GM12878 (cell line): ENCODE data around the gene AURKAIP1. TPM values are rescaled to one million over a fixed set of nuclear protein-coding genes. Genes with fewer than 3 reads are reported as not detected.

Source experiments
- ATAC-seq: fragments of 200-7000 bp; cut with Tn5 transposase; 3 replicates; pipeline ENCODE4 v1.9.1; 2020; ENCODE audit warnings: mild to moderate bottlenecking, moderate library complexity
- BruUV-seq: library from RNA; stranded (reverse); fragments of 400-500 nt; replicated peaks from 2 replicates; lab custom pipeline; 2021; lab: Mats Ljungman, UMichigan
- CTCF ChIA-PET: fragments of 300-600 bp; sonication (Branson Sonifier 250); formaldehyde crosslinking; extraction: SDS; loops from one replicate; lab custom pipeline; 2021; ENCODE audit warnings: inconsistent platforms; lab: Yijun Ruan, JAX
- POLR2A ChIA-PET: fragments of 350-600 bp; formaldehyde crosslinking; extraction: SDS; loops from one replicate; lab custom pipeline; 2021; ENCODE audit warnings: inconsistent platforms; lab: Charles Lee
- RAD21 ChIA-PET: fragments of 300-600 bp; sonication (Branson Sonifier 250); formaldehyde crosslinking; loops from one replicate; lab custom pipeline; 2023; ENCODE audit warnings: antibody characterized with exemption; ENCODE audit not compliant: unreplicated experiment; lab: Charles Lee
- SMC1A ChIA-PET: fragments of 300-600 bp; sonication (Branson Sonifier 250); formaldehyde crosslinking; loops from one replicate; lab custom pipeline; 2023; ENCODE audit not compliant: unreplicated experiment, uncharacterized antibody; lab: Charles Lee
- DNase-seq: peaks from one replicate; pipeline ENCODE4 v3.0.0-alpha.2; 2011; ENCODE audit warnings: low read depth, low spot score
- FAIRE-seq: peaks from 3 replicates; lab custom pipeline; 2011; peaks lifted over from hg19 to GRCh38; lab: Jason Lieb, UNC
- H2AFZ ChIP-seq: 2 replicates; pipeline ENCODE4 v1.6.0; 2011; ENCODE audit warnings: low read depth, low read length, control low read depth; ENCODE audit not compliant: control insufficient read depth
- H3K27ac ChIP-seq: 2 replicates; pipeline ENCODE4 v1.5.1; 2011; ENCODE audit warnings: control low read depth; ENCODE audit not compliant: control insufficient read depth, insufficient read depth
- H3K27me3 ChIP-seq, 2 experiments: replicated peaks in 1 of 2; 2 replicates each; pipeline versions ENCODE4 v1.6.0 to v1.6.1; 2011; ENCODE audit warnings: low read length in 1 of 2; ENCODE audit not compliant: control insufficient read depth in 2 of 2, insufficient read depth in 2 of 2
- H3K36me3 ChIP-seq, 2 experiments: 2 replicates each; pipeline ENCODE4 v1.5.1; 2011; ENCODE audit warnings: low read length in 1 of 2; ENCODE audit not compliant: control insufficient read depth in 2 of 2, insufficient read depth in 2 of 2
- H3K4me1 ChIP-seq: 2 replicates; pipeline ENCODE4 v1.6.1; 2011; ENCODE audit warnings: mild to moderate bottlenecking, low read length, moderate library complexity, mixed read lengths; ENCODE audit not compliant: control insufficient read depth, insufficient read depth
- H3K4me2 ChIP-seq: 2 replicates; pipeline ENCODE4 v1.6.0; 2011; ENCODE audit warnings: control low read depth; ENCODE audit not compliant: control insufficient read depth, insufficient read depth
- H3K4me3 ChIP-seq: fragments of 200-600 bp; sonication (generic); 2 replicates; pipeline ENCODE4 v1.5.1; 2016
- H3K79me2 ChIP-seq: 2 replicates; pipeline ENCODE4 v1.6.0; 2011; ENCODE audit warnings: low read length; ENCODE audit not compliant: control insufficient read depth, insufficient read depth
- H3K9ac ChIP-seq: 2 replicates; pipeline ENCODE4 v1.8.0; 2011; ENCODE audit warnings: low read length, control low read depth, mixed read lengths; ENCODE audit not compliant: control insufficient read depth, insufficient read depth
- H3K9me3 ChIP-seq: replicated peaks from 3 replicates; pipeline ENCODE4 v1.5.1; 2011; ENCODE audit warnings: mild to moderate bottlenecking, low read length; ENCODE audit not compliant: control insufficient read depth, insufficient read depth
- H4K20me1 ChIP-seq: 2 replicates; pipeline ENCODE4 v1.6.0; 2011; ENCODE audit not compliant: control insufficient read depth, insufficient read depth
- BACH1 ChIP-seq: fragments of 450-650 bp; IDR thresholded peaks from 2 replicates; pipeline ENCODE4 v1.6.1; 2017; ENCODE audit warnings: mild to moderate bottlenecking, borderline replicate concordance
- BRCA1 ChIP-seq: IDR thresholded peaks from 2 replicates; pipeline ENCODE4 v1.6.1; 2011; ENCODE audit warnings: low read depth, low read length, improper control_type of control experiment
- GABPA ChIP-seq: IDR thresholded peaks from 2 replicates; pipeline ENCODE4 v1.6.1; 2014; ENCODE audit warnings: antibody characterized with exemption, low read depth, mild to moderate bottlenecking, inconsistent platforms
- NR2C2 ChIP-seq: IDR thresholded peaks from 2 replicates; pipeline ENCODE4 v1.6.1; 2011; ENCODE audit warnings: borderline replicate concordance, low read depth; ENCODE audit not compliant: control insufficient read depth, insufficient read length
- STAT1 ChIP-seq: fragments of 450-650 bp; conservative IDR thresholded peaks from 2 replicates; pipeline ENCODE4 v1.6.1; 2014; ENCODE audit warnings: antibody characterized with exemption, mild to moderate bottlenecking
- WGBS: methylation state at CpG from one replicate; pipeline ENCODE4 v1.1.6; 2016; ENCODE audit warnings: low lambda C conversion rate; ENCODE audit not compliant: insufficient replicate concordance, insufficient coverage; ENCODE audit errors: missing lambda C conversion rate; 5-methylcytosine and 5-hydroxymethylcytosine counted together
- in situ Hi-C: fragments of 300-500 bp; cut with MboI; formaldehyde crosslinking; loops from 9 replicates; pipeline ENCODE4 v1.14.3; 2018; ENCODE audit warnings: mixed read lengths
- intact Hi-C: fragments of 100-400 bp; cut with micrococcal nuclease; formaldehyde crosslinking; loops from one replicate; pipeline ENCODE4 v1.14.2; 2022; ENCODE audit not compliant: unreplicated experiment
- polyA plus RNA-seq, 11 experiments: library from polyadenylated mRNA; depleted of rRNA in 4 of 11; unstranded in 6 of 11; stranded (reverse) in 5 of 11; fragments of >200 nt; fragmentation: Nextera tagmentation in 4 of 11; fragmentation: Illumina TruSeq in 1 of 11; extraction: Ambion mirVana in 4 of 11; extraction: Trizol in 1 of 11; gene quantifications; 1 replicate in 1 of 11; 2 replicates in 10 of 11; pipeline versions ENCODE4 v1.2.1 to v1.2.3, GENCODE V29; 2011 to 2016; ENCODE audit warnings: inconsistent platforms in 2 of 11, missing spikeins in 2 of 11, low read depth in 1 of 11
- total RNA-seq, 4 experiments: library from RNA; depleted of rRNA in 3 of 4; stranded (reverse); fragments of >200 nt in 3 of 4; fragmentation: Illumina TruSeq in 1 of 4; extraction: Trizol in 1 of 4; gene quantifications; 2 replicates each; pipeline versions ENCODE4 v1.2.1 to v1.2.3, GENCODE V29; 2013 to 2021
- TF ChIP-seq, protein P1 (sequence below): IDR thresholded peaks from 2 replicates; pipeline ENCODE4 v1.6.1; 2012; ENCODE audit warnings: improper control_type of control experiment, low read depth, low read length; ENCODE audit not compliant: insufficient replicate concordance
- TF ChIP-seq, protein P2 (sequence below): IDR thresholded peaks from 2 replicates; pipeline ENCODE4 v1.6.1; 2011; ENCODE audit warnings: borderline replicate concordance, low read depth, mild to moderate bottlenecking, moderate library complexity, mixed read lengths, low read length; ENCODE audit not compliant: insufficient read depth; ENCODE audit errors: extremely low read length

The AURKAIP1 gene
- total and polyA plus RNA-seq, 10 of the 15 experiments (the other 5 are each of a cell fraction or from before 2014, with no cell fraction given) = 6.5 to 366 (median 120) TPM

DNA sequence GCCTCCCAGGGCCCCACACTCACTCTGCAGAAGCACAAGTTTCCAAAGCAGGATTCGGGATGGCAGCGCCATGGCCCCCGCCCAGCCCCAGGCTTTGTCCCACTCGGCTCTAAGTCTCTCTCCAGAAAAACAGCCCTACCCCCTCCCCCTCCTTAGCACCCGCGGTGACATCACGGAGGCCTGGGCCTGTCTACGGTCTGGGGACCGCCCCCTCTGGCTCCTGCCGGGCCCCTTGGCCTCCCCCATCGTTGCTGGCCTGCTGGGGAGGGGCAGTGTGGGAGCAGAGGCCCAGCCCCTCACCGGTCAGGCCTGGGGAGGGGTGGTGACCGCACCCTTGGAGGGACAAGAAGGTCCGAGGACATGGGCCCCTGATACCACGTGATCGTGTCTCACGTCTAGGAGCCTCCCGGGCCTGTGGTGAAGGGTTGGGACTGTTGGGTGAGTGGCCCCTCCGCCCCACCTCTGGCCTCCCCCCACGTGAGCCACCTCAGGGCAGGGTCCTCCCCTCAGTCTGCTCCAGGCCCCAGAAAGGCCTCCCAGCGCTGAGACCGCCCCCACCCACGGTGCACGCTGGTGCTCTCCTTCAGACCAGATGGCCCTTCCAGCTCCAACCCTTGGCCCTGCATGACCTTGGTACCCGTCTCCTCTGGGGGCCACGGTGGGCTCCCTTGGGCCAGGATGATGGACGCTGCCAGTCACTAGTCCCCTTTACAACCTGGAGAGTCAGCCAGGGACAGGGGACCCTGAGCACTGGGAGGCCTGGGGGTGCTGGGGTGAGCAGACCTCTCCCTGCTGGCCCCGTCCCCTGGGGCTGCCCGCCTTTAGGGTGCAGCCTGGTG lies 16.4 kb downstream of the AURKAIP1 start, which contains the start of gene MXRA8:
MXRA8 (minus strand) TSS at position 123 of the 839 bp plus-strand sequence; CDS start at position 72, 51 bp downstream.
- H3K27ac ChIP-seq = no peak within 1 kb of the TSS

DNA sequence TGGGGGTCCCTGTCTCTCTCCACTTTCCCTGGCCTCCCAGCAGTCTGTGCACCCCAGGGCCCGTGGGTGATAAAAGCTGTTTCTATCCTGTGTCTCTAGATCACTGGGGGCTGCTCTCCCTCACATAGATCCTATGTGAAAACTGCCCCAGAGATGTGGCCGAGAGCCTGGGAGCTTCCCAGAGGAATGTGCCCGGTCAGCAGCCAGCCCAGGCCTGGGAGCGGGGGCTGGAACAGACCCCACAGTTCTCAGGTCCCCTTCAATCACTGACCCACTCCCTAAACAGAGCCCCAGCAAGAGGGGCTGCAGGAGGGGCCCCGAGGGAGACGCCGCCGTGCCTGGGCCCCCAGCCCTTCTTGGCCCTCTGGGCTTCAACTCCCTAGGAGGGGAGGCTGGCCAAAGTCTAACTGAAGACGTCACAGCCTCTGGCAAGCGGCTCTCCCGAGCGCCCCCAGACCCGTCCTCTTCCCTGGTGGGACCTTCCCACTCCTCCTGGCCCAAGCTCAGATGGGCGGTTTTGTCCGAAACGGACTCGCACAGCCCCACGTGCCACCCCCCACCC lies 17.1 kb downstream of the AURKAIP1 start:
- Histone ChIP-seq H4K20me1 (no peaks in the 10 kb centered on the region), H3K27ac (no peak overlapping the region), H3K9me3 (no peaks in the 10 kb centered on the region), H3K4me3 (no peak overlapping the region), H3K4me2 (no peak overlapping the region), H2AFZ (no peak overlapping the region), H3K9ac (no peak overlapping the region), H3K79me2 (no peaks in the 10 kb centered on the region), H3K27me3 (peaks cover 0 to 3% of the 10 kb centered on the region in 2 experiments; a peak in 2 of 4 replicates), H3K4me1 (peaks cover 5% of the 10 kb centered on the region), H3K36me3 (no peaks in the 10 kb centered on the region)
- DNase-seq = no peak
- ChIA-PET SMC1A (no interaction called here), POLR2A (no interaction called here), RAD21 (no interaction called here), CTCF (interaction anchor here (1.7 kb wide), 1 partner anchor 13 kb away, joined by 8 read pairs; no protein-coding TSS in a partner anchor)
- no peak for ATAC-seq
- no peak for FAIRE-seq
- no TSS peak for BruUV-seq
- 16% methylated on average over 17 of the region's 18 CpGs for WGBS
- intact Hi-C loops (no loop called here), in situ Hi-C loops (no loop called here)
- TF ChIP-seq BACH1 = no peak
- TF ChIP-seq, protein P1, sequence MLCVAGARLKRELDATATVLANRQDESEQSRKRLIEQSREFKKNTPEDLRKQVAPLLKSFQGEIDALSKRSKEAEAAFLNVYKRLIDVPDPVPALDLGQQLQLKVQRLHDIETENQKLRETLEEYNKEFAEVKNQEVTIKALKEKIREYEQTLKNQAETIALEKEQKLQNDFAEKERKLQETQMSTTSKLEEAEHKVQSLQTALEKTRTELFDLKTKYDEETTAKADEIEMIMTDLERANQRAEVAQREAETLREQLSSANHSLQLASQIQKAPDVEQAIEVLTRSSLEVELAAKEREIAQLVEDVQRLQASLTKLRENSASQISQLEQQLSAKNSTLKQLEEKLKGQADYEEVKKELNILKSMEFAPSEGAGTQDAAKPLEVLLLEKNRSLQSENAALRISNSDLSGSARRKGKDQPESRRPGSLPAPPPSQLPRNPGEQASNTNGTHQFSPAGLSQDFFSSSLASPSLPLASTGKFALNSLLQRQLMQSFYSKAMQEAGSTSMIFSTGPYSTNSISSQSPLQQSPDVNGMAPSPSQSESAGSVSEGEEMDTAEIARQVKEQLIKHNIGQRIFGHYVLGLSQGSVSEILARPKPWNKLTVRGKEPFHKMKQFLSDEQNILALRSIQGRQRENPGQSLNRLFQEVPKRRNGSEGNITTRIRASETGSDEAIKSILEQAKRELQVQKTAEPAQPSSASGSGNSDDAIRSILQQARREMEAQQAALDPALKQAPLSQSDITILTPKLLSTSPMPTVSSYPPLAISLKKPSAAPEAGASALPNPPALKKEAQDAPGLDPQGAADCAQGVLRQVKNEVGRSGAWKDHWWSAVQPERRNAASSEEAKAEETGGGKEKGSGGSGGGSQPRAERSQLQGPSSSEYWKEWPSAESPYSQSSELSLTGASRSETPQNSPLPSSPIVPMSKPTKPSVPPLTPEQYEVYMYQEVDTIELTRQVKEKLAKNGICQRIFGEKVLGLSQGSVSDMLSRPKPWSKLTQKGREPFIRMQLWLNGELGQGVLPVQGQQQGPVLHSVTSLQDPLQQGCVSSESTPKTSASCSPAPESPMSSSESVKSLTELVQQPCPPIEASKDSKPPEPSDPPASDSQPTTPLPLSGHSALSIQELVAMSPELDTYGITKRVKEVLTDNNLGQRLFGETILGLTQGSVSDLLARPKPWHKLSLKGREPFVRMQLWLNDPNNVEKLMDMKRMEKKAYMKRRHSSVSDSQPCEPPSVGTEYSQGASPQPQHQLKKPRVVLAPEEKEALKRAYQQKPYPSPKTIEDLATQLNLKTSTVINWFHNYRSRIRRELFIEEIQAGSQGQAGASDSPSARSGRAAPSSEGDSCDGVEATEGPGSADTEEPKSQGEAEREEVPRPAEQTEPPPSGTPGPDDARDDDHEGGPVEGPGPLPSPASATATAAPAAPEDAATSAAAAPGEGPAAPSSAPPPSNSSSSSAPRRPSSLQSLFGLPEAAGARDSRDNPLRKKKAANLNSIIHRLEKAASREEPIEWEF = no peak
- TF ChIP-seq STAT1 = no peak
- no peak for TF ChIP-seq BRCA1
- TF ChIP-seq GABPA = no peak

More for the DNA sequence above, 16.4 kb downstream of the AURKAIP1 start, which contains the start of gene MXRA8:
- DNase-seq (no peak), FAIRE-seq (no peak), ATAC-seq (peak; percentile 44)
- RAD21 ChIA-PET = no interaction called here
- no peak for TF ChIP-seq NR2C2
- TF ChIP-seq, protein P2, sequence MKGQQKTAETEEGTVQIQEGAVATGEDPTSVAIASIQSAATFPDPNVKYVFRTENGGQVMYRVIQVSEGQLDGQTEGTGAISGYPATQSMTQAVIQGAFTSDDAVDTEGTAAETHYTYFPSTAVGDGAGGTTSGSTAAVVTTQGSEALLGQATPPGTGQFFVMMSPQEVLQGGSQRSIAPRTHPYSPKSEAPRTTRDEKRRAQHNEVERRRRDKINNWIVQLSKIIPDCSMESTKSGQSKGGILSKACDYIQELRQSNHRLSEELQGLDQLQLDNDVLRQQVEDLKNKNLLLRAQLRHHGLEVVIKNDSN = peak; percentile 20
- in situ Hi-C loops (no loop called here), intact Hi-C loops (no loop called here)
- Histone ChIP-seq H3K4me3 (no peak within 1 kb of the TSS), H2AFZ (no peak within 1 kb of the TSS), H3K36me3 (no peaks in the 10 kb centered on the region), H3K9me3 (no peaks in the 10 kb centered on the region), H3K4me2 (peak within 1 kb of the TSS; percentile 33; the same call in 1 of the 2 replicates), H3K9ac (no peak within 1 kb of the TSS), H4K20me1 (no peaks in the 10 kb centered on the region), H3K27me3 (peaks cover 0 to 1% of the 10 kb centered on the region in 2 experiments; a peak in 2 of 4 replicates), H3K79me2 (no peaks in the 10 kb centered on the region), H3K4me1 (peaks cover 5% of the 10 kb centered on the region)
- no TSS peak for BruUV-seq
- 9% methylated on average over 29 of the region's 29 CpGs for WGBS
- SMC1A ChIA-PET = no interaction called here
- POLR2A ChIA-PET = no interaction called here
- CTCF ChIA-PET = interaction anchor here (1.7 kb wide), 1 partner anchor 13 kb away, joined by 8 read pairs; no protein-coding TSS in a partner anchor
